Ovary (tissue), 3 donors: ENCODE results near the gene MEG3.
"Not testable (repeated sequence)": the region's sequence is repeated elsewhere in the genome, so short reads cannot be mapped to it uniquely, and the experiment has no call there.

ENCODE experiments used
- EP300 ChIP-seq: sonication (generic); formaldehyde crosslinking; IDR thresholded peaks from one replicate; pipeline ENCODE4 v1.6.1; 2017; ENCODE audit warnings: antibody characterized with exemption
- POLR2A ChIP-seq: fragments of 450-650 bp; IDR thresholded peaks from one replicate; pipeline ENCODE4 v1.6.1; 2017; ENCODE audit warnings: antibody characterized with exemption, mild to moderate bottlenecking, moderate library complexity
- TF ChIP-seq, protein P1 (sequence below), 3 donors: fragments of 450-650 bp in 2 of 3; fragments of 200-600 bp in 1 of 3; IDR thresholded peaks; one replicate each; pipeline versions ENCODE4 v1.5.1 to v1.8.0; 2016 to 2022; ENCODE audit warnings: antibody characterized with exemption in 3 of 3, mild to moderate bottlenecking in 1 of 3
- donor health status: DM: no; HTN: no; CAD: no.

DNA sequence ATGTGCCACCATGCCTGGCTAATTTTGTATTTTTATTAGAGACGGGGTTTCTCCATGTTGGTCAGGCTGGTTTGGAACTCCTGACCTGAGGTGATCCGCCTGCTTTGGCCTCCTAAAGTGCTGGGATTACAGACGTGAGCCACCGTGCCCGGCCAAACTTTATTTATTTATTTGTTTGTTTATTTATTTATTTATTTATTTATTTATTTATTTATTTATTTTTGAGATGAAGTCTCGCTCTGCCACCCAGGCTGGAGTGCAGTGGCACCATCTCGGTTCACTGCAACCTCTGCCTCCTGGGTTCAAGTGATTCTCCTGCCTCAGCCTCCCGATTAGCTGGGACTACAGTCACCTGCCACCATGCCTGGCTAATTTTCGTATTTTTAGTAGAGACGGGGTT is 7.0 kb upstream of the MEG3 start:
- TF ChIP-seq, protein P1, sequence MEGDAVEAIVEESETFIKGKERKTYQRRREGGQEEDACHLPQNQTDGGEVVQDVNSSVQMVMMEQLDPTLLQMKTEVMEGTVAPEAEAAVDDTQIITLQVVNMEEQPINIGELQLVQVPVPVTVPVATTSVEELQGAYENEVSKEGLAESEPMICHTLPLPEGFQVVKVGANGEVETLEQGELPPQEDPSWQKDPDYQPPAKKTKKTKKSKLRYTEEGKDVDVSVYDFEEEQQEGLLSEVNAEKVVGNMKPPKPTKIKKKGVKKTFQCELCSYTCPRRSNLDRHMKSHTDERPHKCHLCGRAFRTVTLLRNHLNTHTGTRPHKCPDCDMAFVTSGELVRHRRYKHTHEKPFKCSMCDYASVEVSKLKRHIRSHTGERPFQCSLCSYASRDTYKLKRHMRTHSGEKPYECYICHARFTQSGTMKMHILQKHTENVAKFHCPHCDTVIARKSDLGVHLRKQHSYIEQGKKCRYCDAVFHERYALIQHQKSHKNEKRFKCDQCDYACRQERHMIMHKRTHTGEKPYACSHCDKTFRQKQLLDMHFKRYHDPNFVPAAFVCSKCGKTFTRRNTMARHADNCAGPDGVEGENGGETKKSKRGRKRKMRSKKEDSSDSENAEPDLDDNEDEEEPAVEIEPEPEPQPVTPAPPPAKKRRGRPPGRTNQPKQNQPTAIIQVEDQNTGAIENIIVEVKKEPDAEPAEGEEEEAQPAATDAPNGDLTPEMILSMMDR (IDR thresholded peaks at IDR 0.05): not testable (repeated sequence)
- TF ChIP-seq POLR2A, EP300: not testable (repeated sequence)
